ENCODE data around the gene PTGES3L. TPM values are rescaled to one million over a fixed set of nuclear protein-coding genes. Genes with fewer than 3 reads are reported as not detected.
"Not testable (repeated sequence)": the region's sequence is repeated elsewhere in the genome, so short reads cannot be mapped to it uniquely, and the experiment has no call there.

PTGES3L gene
- total RNA-seq, 1 donor from 2014 or later = 5.6 TPM

GRCh38 chr17:42924891-42925290 lies 55.0 kb downstream of the PTGES3L start:
- Mint-ChIP-seq H3K27me3 (peaks cover 3% of the 10 kb centered on the region), H3K27ac (no peak overlapping the region), H3K9me3 (ENCODE audit: low read depth) (no peaks in the 10 kb centered on the region), H3K36me3 (ENCODE audit: insufficient read depth) (no peaks in the 10 kb centered on the region), H3K4me3 (ENCODE audit: low read depth) (no peak overlapping the region), H3K4me1 (ENCODE audit: low read depth) (peaks cover 17% of the 10 kb centered on the region)
- TF ChIP-seq, protein P1, sequence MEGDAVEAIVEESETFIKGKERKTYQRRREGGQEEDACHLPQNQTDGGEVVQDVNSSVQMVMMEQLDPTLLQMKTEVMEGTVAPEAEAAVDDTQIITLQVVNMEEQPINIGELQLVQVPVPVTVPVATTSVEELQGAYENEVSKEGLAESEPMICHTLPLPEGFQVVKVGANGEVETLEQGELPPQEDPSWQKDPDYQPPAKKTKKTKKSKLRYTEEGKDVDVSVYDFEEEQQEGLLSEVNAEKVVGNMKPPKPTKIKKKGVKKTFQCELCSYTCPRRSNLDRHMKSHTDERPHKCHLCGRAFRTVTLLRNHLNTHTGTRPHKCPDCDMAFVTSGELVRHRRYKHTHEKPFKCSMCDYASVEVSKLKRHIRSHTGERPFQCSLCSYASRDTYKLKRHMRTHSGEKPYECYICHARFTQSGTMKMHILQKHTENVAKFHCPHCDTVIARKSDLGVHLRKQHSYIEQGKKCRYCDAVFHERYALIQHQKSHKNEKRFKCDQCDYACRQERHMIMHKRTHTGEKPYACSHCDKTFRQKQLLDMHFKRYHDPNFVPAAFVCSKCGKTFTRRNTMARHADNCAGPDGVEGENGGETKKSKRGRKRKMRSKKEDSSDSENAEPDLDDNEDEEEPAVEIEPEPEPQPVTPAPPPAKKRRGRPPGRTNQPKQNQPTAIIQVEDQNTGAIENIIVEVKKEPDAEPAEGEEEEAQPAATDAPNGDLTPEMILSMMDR (IDR thresholded peaks at IDR 0.05; ENCODE audit: unreplicated experiment) = no peak
- no peak for DNase-seq (ENCODE audit: low spot score, unreplicated experiment)

- not testable (repeated sequence) for H3K27me3 Mint-ChIP-seq; H3K9me3 Mint-ChIP-seq (ENCODE audit: low read depth); H3K36me3 Mint-ChIP-seq (ENCODE audit: insufficient read depth); DNase-seq (ENCODE audit: low spot score, unreplicated experiment); H3K4me3 Mint-ChIP-seq (ENCODE audit: low read depth); H3K27ac Mint-ChIP-seq
- peaks cover 22% of the 10 kb centered on the region for H3K4me1 Mint-ChIP-seq (ENCODE audit: low read depth)
These were observed 56.4 kb downstream of the PTGES3L start for GRCh38 chr17:42923472-42923871.

DNA sequence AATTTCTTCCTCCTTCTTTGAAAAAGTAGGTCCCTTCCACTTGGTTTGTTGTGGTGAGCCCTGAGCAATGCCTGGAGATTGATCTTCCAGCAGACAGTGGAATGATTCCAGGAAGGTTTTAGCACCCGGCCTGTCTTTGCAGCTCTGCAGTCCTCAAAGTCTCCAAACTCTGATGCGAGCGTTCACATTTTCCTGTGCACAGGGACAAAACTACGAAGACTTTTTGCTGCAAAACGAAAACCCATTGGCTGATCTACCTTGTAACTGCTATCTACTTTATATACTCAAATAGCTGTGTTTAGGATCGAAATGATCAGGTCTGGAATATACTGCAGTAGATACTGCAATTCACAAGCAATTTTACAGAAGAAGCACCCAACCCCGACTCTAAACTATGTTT lies 57.6 kb downstream of the PTGES3L start:
- TF ChIP-seq, protein P1 (IDR thresholded peaks at IDR 0.05; ENCODE audit: unreplicated experiment) = no peak
- Mint-ChIP-seq H3K9me3 (ENCODE audit: low read depth) (no peaks in the 10 kb centered on the region), H3K4me3 (ENCODE audit: low read depth) (no peak overlapping the region), H3K27ac (no peak overlapping the region), H3K36me3 (ENCODE audit: insufficient read depth) (no peaks in the 10 kb centered on the region), H3K27me3 (peaks cover 3% of the 10 kb centered on the region), H3K4me1 (ENCODE audit: low read depth) (peaks cover 25% of the 10 kb centered on the region)
- DNase-seq (ENCODE audit: low spot score, unreplicated experiment) = no peak

GRCh38 chr17:42920922-42921321 lies 59.0 kb downstream of the PTGES3L start:
- Mint-ChIP-seq H3K27ac (no peak overlapping the region), H3K4me3 (ENCODE audit: low read depth) (no peak overlapping the region), H3K9me3 (ENCODE audit: low read depth) (no peaks in the 10 kb centered on the region), H3K27me3 (peaks cover 3% of the 10 kb centered on the region), H3K36me3 (ENCODE audit: insufficient read depth) (no peaks in the 10 kb centered on the region), H3K4me1 (ENCODE audit: low read depth) (peaks cover 27% of the 10 kb centered on the region)
- TF ChIP-seq, protein P1 (IDR thresholded peaks at IDR 0.05; ENCODE audit: unreplicated experiment) = no peak
- no peak for DNase-seq (ENCODE audit: low spot score, unreplicated experiment)

DNA sequence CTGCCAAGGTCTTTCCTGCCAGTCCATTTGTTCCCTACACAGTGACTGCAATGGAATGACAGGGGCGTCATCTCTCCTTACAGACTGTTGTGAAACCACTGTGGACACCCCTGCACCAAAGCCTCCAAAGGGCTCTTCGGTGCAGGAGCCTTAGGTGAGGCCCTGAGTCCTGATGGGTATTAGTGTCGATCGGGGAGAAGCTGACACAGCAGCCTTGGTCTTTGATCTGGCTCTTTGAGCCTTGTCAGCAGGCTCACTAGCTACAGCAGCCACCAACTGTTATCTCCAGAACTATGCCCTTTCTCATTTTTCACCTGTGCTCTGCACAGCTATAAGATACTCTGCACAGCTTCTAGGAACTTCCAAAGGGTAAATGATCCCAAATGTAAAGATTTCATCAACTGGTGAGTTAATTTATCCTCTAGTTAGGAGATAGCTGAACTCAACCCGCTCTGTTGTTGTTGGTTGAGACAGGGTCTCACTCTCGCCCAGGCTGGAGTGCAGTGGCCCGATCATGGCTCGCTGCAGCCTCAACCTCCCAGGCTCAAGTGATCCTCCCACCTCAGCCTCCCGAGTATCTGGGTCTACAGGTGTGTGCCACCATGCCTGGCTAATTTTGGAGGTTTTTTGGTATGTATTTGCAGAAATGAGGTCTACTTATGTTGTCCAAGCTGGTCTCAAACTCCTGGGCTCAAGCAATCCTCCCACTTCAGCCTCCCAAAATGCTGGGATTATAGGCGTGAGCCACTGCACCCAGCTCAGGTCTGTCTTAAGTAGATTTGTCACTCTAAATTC lies 59.6 kb downstream of the PTGES3L start:
- H3K36me3 Mint-ChIP-seq (ENCODE audit: insufficient read depth) = no peaks in the 10 kb centered on the region
- TF ChIP-seq, protein P1 (IDR thresholded peaks at IDR 0.05; ENCODE audit: unreplicated experiment) = no peak
- peaks cover 27% of the 10 kb centered on the region for H3K4me1 Mint-ChIP-seq (ENCODE audit: low read depth)
- H3K27ac Mint-ChIP-seq = no peak overlapping the region
- H3K27me3 Mint-ChIP-seq = peaks cover 3% of the 10 kb centered on the region
- no peaks in the 10 kb centered on the region for H3K9me3 Mint-ChIP-seq (ENCODE audit: low read depth)
- no peak overlapping the region for H3K4me3 Mint-ChIP-seq (ENCODE audit: low read depth)
- no peak for DNase-seq (ENCODE audit: low spot score, unreplicated experiment)

- not testable (repeated sequence) for H3K9me3 Mint-ChIP-seq (ENCODE audit: low read depth); H3K36me3 Mint-ChIP-seq (ENCODE audit: insufficient read depth); H3K27me3 Mint-ChIP-seq; H3K4me3 Mint-ChIP-seq (ENCODE audit: low read depth); DNase-seq (ENCODE audit: low spot score, unreplicated experiment)
- H3K4me1 Mint-ChIP-seq (ENCODE audit: low read depth) = peaks cover 27% of the 10 kb centered on the region
- peak overlapping the region; percentile 69 for H3K27ac Mint-ChIP-seq
These were observed 60.3 kb downstream of the PTGES3L start for GRCh38 chr17:42919522-42920077.

Measured in progenitor cell of endocrine pancreas (in vitro differentiated cells).